Neural progenitor cell (in vitro differentiated cells): ENCODE measurements around the gene FBP2. TPM values are rescaled to one million over a fixed set of nuclear protein-coding genes. Genes with fewer than 3 reads are reported as not detected.
"Not testable (repeated sequence)": the region's sequence is repeated elsewhere in the genome, so short reads cannot be mapped to it uniquely, and the experiment has no call there.

Experiments used
- DNase-seq: peaks from one replicate; pipeline ENCODE4 v3.0.0-alpha.2; 2016; ENCODE audit warnings: low spot score
- H2AFZ ChIP-seq: fragments of 200-600 bp; sonication (generic); replicated peaks from 2 replicates; pipeline ENCODE4 v1.6.1; 2016; ENCODE audit warnings: antibody characterized with exemption
- H3F3A ChIP-seq: fragments of 200-600 bp; sonication (generic); 2 replicates; pipeline ENCODE4 v1.6.1; 2016; ENCODE audit warnings: antibody characterized with exemption, low read depth
- H3K27ac ChIP-seq: fragments of 200-600 bp; sonication (generic); 2 replicates; pipeline ENCODE4 v1.5.1; 2016; ENCODE audit warnings: mild to moderate bottlenecking
- H3K27me3 ChIP-seq: fragments of 200-600 bp; sonication (generic); 2 replicates; pipeline ENCODE4 v1.6.1; 2016; ENCODE audit warnings: mild to moderate bottlenecking, moderate library complexity
- H3K36me3 ChIP-seq: fragments of 200-600 bp; sonication (generic); 2 replicates; pipeline ENCODE4 v1.5.1; 2016
- H3K4me1 ChIP-seq: fragments of 200-600 bp; sonication (generic); 2 replicates; pipeline ENCODE4 v1.6.1; 2016; ENCODE audit warnings: mixed run types
- H3K4me2 ChIP-seq: fragments of 200-600 bp; sonication (generic); 2 replicates; pipeline ENCODE4 v1.6.1; 2016
- H3K4me3 ChIP-seq: fragments of 200-600 bp; sonication (generic); 2 replicates; pipeline ENCODE4 v1.5.1; 2016
- H3K79me2 ChIP-seq: fragments of 200-600 bp; sonication (generic); 2 replicates; pipeline ENCODE4 v1.6.1; 2016; ENCODE audit warnings: low read depth
- H3K9ac ChIP-seq: fragments of 200-600 bp; sonication (generic); 2 replicates; pipeline ENCODE4 v1.6.1; 2016
- H3K9me3 ChIP-seq: fragments of 200-600 bp; sonication (generic); 2 replicates; pipeline ENCODE4 v1.5.1; 2016; ENCODE audit warnings: low read depth
- H4K20me1 ChIP-seq: fragments of 200-600 bp; sonication (generic); 2 replicates; pipeline ENCODE4 v1.6.1; 2016; ENCODE audit warnings: low read depth
- H3K27ac Mint-ChIP-seq: 3 replicates; pipeline ENCODE4 v1.8.0; 2021; ENCODE audit warnings: mixed read lengths
- H3K27me3 Mint-ChIP-seq: 2 replicates; pipeline ENCODE4 v1.8.0; 2022; ENCODE audit warnings: low read depth, mild to moderate bottlenecking, inconsistent platforms, moderate library complexity, mixed read lengths; ENCODE audit not compliant: insufficient read depth
- H3K36me3 Mint-ChIP-seq: 3 replicates; pipeline ENCODE4 v1.8.0; 2021; ENCODE audit warnings: mixed read lengths
- H3K4me1 Mint-ChIP-seq: 3 replicates; pipeline ENCODE4 v1.8.0; 2021; ENCODE audit warnings: mixed read lengths
- H3K4me3 Mint-ChIP-seq: 3 replicates; pipeline ENCODE4 v1.8.0; 2021; ENCODE audit warnings: mild to moderate bottlenecking, moderate library complexity, mixed read lengths
- H3K9me3 Mint-ChIP-seq: 3 replicates; pipeline ENCODE4 v1.8.0; 2020; ENCODE audit warnings: mixed read lengths
- CTCF ChIP-seq: fragments of 200-600 bp; sonication (generic); IDR thresholded peaks from 2 replicates; pipeline ENCODE4 v1.5.1; 2017; ENCODE audit warnings: antibody characterized with exemption, mild to moderate bottlenecking
- EZH2 ChIP-seq: fragments of 200-600 bp; sonication (generic); IDR thresholded peaks from 2 replicates; pipeline ENCODE4 v1.6.1; 2017; ENCODE audit warnings: antibody characterized with exemption, mild to moderate bottlenecking, moderate library complexity
- EZH2phosphoT487 ChIP-seq: fragments of 200-600 bp; sonication (generic); IDR thresholded peaks from 2 replicates; pipeline ENCODE4 v1.6.1; 2017; ENCODE audit warnings: antibody characterized with exemption
- total RNA-seq: library from RNA; depleted of rRNA; stranded (reverse); fragments of >200 nt; gene quantifications from 2 replicates; pipeline ENCODE4 v1.2.3, GENCODE V29; 2015; ENCODE audit warnings: low replicate concordance

FBP2 gene
- total RNA-seq, 1 donor from 2014 or later: not detected

DNA sequence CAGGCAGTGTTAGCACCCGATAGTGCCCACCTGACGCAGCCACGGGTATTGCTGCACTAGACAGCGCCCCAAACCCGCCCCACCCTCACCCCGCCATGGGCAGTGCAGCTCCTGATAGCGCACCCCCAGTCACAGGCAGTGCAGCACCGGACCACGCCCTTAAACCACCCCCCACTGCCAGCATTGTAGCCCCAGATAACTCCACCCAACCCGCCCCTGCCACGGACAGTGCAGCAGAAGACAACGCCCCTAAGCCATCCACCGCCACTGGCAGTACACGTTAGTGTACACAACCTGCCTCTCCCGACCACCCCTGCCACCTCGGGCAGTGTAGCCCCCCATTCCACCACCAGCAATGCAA, 39.6 kb downstream of the FBP2 start:
- DNase-seq: no peak
- no peak overlapping the region for H3K27ac Mint-ChIP-seq
- no peaks in the 10 kb centered on the region for H3K9me3 Mint-ChIP-seq
- H3K79me2 ChIP-seq: peaks cover 28% of the 10 kb centered on the region
- no peak overlapping the region for H3K9ac ChIP-seq
- H4K20me1 ChIP-seq: no peaks in the 10 kb centered on the region
- no peaks in the 10 kb centered on the region for H3K36me3 Mint-ChIP-seq
- no peak overlapping the region for H3K27ac ChIP-seq
- TF ChIP-seq EZH2phosphoT487 (no peak), CTCF (no peak), EZH2 (no peak)
- H3K36me3 ChIP-seq: no peaks in the 10 kb centered on the region
- H3K4me1 ChIP-seq: no peaks in the 10 kb centered on the region
- H3F3A ChIP-seq: peaks cover 2% of the 10 kb centered on the region
- no peaks in the 10 kb centered on the region for H3K9me3 ChIP-seq
- peaks cover 11% of the 10 kb centered on the region for H3K4me1 Mint-ChIP-seq
- peak overlapping the region; percentile 99 for H3K4me2 ChIP-seq
- peak overlapping the region; percentile 66 for H3K4me3 ChIP-seq
- no peaks in the 10 kb centered on the region for H3K27me3 ChIP-seq
- H3K4me3 Mint-ChIP-seq: no peak overlapping the region
- no peaks in the 10 kb centered on the region for H3K27me3 Mint-ChIP-seq
- H2AFZ ChIP-seq: peak overlapping the region; percentile 33

GRCh38 chr9:94553029-94553938, 40.3 kb downstream of the FBP2 start:
- Mint-ChIP-seq H3K27me3 (no peaks in the 10 kb centered on the region), H3K4me1 (peaks cover 11% of the 10 kb centered on the region), H3K27ac (no peak overlapping the region), H3K36me3 (no peaks in the 10 kb centered on the region), H3K9me3 (no peaks in the 10 kb centered on the region), H3K4me3 (peak overlapping the region; percentile 1)
- TF ChIP-seq CTCF: peak; percentile 5
- TF ChIP-seq EZH2phosphoT487: no peak
- DNase-seq: peak; percentile 45
- Histone ChIP-seq H3K4me3 (peak overlapping the region; percentile 66), H3K4me2 (peak overlapping the region; percentile 99), H4K20me1 (no peaks in the 10 kb centered on the region), H3K27me3 (no peaks in the 10 kb centered on the region), H3K9ac (no peak overlapping the region), H3K79me2 (peaks cover 28% of the 10 kb centered on the region), H3F3A (peaks cover 2% of the 10 kb centered on the region), H3K9me3 (no peaks in the 10 kb centered on the region), H3K27ac (no peak overlapping the region), H3K36me3 (no peaks in the 10 kb centered on the region), H2AFZ (no peak overlapping the region), H3K4me1 (no peaks in the 10 kb centered on the region)

DNA sequence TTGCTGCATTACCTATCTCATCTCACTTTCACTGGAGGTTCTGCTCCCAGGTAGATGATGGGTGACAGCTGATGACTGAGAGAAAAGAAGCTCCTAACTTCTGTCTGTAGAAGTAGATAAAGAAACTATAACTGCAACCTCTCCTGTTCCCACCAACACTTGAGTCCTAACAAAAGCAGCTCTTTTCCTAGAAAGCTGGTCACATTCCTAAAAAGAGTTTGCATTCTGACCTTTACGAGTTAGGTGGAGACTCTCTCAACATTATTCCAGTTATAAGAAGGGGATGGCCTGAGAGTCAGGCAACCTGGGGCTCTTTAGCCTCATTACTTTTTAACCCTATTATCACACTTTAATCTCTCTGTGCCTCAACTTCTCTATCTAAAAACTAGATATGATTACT, 47.7 kb downstream of the FBP2 start:
- no peaks in the 10 kb centered on the region for H3K4me1 Mint-ChIP-seq
- no peak overlapping the region for H3K4me3 ChIP-seq
- H3K27ac ChIP-seq: no peak overlapping the region
- H3K9ac ChIP-seq: no peak overlapping the region
- no peaks in the 10 kb centered on the region for H3K4me1 ChIP-seq
- no peak overlapping the region for H3K4me2 ChIP-seq
- no peaks in the 10 kb centered on the region for H3K27me3 Mint-ChIP-seq
- H3K27ac Mint-ChIP-seq: no peak overlapping the region
- H3K4me3 Mint-ChIP-seq: no peak overlapping the region
- no peaks in the 10 kb centered on the region for H3K9me3 ChIP-seq
- no peaks in the 10 kb centered on the region for H3K36me3 ChIP-seq
- H3K27me3 ChIP-seq: no peaks in the 10 kb centered on the region
- H3F3A ChIP-seq: no peaks in the 10 kb centered on the region
- TF ChIP-seq CTCF (no peak), EZH2 (no peak), EZH2phosphoT487 (no peak)
- no peak overlapping the region for H2AFZ ChIP-seq
- H3K9me3 Mint-ChIP-seq: no peaks in the 10 kb centered on the region
- no peaks in the 10 kb centered on the region for H4K20me1 ChIP-seq
- H3K36me3 Mint-ChIP-seq: no peaks in the 10 kb centered on the region
- H3K79me2 ChIP-seq: no peaks in the 10 kb centered on the region
- no peak for DNase-seq

- H3K9ac ChIP-seq, H3K4me3 ChIP-seq, H4K20me1 ChIP-seq, H3K4me2 ChIP-seq, H3K27ac Mint-ChIP-seq, H3K27me3 ChIP-seq, H3K36me3 Mint-ChIP-seq, H3K36me3 ChIP-seq, H2AFZ ChIP-seq, H3K4me1 ChIP-seq, DNase-seq, H3F3A ChIP-seq, H3K9me3 ChIP-seq, H3K27ac ChIP-seq, H3K4me3 Mint-ChIP-seq, H3K27me3 Mint-ChIP-seq, H3K4me1 Mint-ChIP-seq, H3K79me2 ChIP-seq, H3K9me3 Mint-ChIP-seq: not testable (repeated sequence)
These were observed 49.3 kb downstream of the FBP2 start for GRCh38 chr9:94544335-94544734.
